Measurements from ENCODE around the gene MAP2K3.
"Not testable (repeated sequence)": the region's sequence is repeated elsewhere in the genome, so short reads cannot be mapped to it uniquely, and the experiment has no call there.

The MAP2K3 gene

GRCh38 chr17:21308931-21309381 lies 24.4 kb downstream of the MAP2K3 start:
- DNase-seq (ENCODE audit: insufficient read length, low spot score); FAIRE-seq: not testable (repeated sequence)

- DNase-seq (ENCODE audit: insufficient read length, low spot score); FAIRE-seq: not testable (repeated sequence)
Measured at GRCh38 chr17:21310061-21310765, 25.7 kb downstream of the MAP2K3 start.

DNA sequence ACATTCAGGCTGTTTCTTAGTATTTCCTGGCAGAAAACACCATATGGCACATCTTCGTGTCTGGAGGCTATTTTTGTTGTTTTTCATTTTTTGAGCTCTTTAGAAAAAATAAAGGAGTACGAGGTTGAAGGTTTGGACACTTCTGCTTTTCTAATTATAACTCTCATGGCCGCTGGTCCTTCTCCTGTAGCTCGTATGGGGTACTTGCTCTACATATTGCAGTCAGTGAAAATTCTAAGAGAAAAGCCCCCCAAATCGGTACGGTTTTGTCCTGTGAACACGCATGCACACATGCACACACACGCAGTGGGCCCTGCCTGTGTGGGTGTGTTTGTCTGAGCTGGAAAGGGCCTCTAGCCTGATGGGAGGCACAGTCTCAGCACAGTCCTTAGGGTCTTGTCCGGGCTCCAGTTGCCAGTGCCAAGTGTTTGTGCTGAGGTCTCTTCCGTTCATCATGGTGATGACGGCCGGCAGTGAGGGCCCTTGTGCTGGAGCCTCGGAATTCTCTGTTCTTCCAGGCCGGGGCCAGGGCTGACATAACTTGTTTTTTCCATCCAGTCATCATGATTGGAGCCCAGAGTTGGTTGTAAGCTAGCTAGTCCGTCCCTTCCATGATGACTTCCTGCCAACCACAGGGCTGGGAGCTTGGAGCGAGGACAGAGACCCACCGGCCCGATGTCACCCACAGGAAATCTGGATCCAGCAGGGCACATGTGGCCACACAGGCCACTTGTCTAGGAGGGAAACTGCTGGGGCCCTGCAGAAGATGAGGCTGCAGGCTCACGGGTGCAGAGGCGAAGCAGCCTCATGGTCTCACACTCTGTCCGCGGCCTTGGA lies 26.5 kb downstream of the MAP2K3 start:
- peak; percentile 48; the same call in 1 of the 2 replicates for TF ChIP-seq SPI1 (IDR thresholded peaks at IDR 0.05; ENCODE audit: low read depth, low read length)
- not testable (repeated sequence) for DNase-seq (ENCODE audit: insufficient read length, low spot score); FAIRE-seq

GRCh38 chr17:21313320-21313719 lies 28.8 kb downstream of the MAP2K3 start:
- FAIRE-seq = no peak
- TF ChIP-seq POLR2A (IDR thresholded peaks at IDR 0.05; ENCODE audit: low read depth, low read length) (no peak), PAX5 (IDR thresholded peaks at IDR 0.05; ENCODE audit: insufficient read depth, low read length, severe bottlenecking) (no peak), SPI1 (IDR thresholded peaks at IDR 0.05; ENCODE audit: low read depth, low read length) (no peak), TAF1 (IDR thresholded peaks at IDR 0.05; ENCODE audit: low read depth, low read length) (no peak), POU2F2 (IDR thresholded peaks at IDR 0.05; ENCODE audit: low read depth, low read length) (no peak), POLR2AphosphoS5 (IDR thresholded peaks at IDR 0.05; ENCODE audit: low read depth, low read length) (no peak)
- no peak for DNase-seq (ENCODE audit: insufficient read length, low spot score)

- FAIRE-seq; DNase-seq (ENCODE audit: insufficient read length, low spot score): not testable (repeated sequence)
Measured at GRCh38 chr17:21313761-21314160, 29.2 kb downstream of the MAP2K3 start.

- not testable (repeated sequence) for DNase-seq (ENCODE audit: insufficient read length, low spot score); FAIRE-seq
Measured at GRCh38 chr17:21314261-21314664, 29.8 kb downstream of the MAP2K3 start.

GRCh38 chr17:21314701-21315111 lies 30.2 kb downstream of the MAP2K3 start:
- not testable (repeated sequence) for FAIRE-seq; DNase-seq (ENCODE audit: insufficient read length, low spot score)

DNA sequence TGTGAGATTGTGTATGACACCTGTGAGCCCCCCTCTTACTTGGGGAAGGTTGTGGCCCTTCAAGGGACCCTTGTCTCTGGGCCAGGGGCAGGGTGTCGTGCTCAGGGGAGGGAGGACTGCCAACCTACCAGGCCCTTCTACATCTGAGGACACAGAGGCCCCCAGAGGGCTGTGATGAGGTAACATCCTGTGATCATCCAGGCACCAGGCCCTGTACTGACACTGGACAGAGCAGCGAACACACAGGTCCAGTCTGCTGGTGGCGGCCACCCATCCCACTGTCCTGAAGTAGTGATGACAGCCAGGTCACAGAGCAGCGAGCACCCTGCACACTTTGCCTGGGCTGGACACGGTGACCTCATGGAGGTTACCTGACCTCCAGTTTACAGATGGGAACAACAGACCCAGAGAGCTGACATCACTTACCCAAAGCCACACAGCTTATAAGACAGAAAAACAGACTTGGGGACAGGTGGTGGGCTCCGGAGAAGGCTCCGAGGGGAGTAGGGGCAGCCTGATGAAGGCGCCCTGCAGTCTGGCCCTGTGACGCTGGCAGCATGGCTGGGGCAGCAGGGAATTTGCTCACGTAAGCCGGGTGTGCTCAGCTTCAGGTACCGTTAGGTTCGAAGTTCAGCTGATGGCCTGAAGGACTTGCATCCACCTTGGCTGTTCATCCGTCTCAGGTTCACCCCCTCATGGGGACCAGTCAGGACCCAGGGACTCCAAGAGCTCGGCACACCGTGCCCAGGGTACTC lies 30.9 kb downstream of the MAP2K3 start:
- FAIRE-seq; DNase-seq (ENCODE audit: insufficient read length, low spot score): not testable (repeated sequence)

GRCh38 chr17:21316212-21316886 lies 31.8 kb downstream of the MAP2K3 start:
- not testable (repeated sequence) for FAIRE-seq; DNase-seq (ENCODE audit: insufficient read length, low spot score)

DNA sequence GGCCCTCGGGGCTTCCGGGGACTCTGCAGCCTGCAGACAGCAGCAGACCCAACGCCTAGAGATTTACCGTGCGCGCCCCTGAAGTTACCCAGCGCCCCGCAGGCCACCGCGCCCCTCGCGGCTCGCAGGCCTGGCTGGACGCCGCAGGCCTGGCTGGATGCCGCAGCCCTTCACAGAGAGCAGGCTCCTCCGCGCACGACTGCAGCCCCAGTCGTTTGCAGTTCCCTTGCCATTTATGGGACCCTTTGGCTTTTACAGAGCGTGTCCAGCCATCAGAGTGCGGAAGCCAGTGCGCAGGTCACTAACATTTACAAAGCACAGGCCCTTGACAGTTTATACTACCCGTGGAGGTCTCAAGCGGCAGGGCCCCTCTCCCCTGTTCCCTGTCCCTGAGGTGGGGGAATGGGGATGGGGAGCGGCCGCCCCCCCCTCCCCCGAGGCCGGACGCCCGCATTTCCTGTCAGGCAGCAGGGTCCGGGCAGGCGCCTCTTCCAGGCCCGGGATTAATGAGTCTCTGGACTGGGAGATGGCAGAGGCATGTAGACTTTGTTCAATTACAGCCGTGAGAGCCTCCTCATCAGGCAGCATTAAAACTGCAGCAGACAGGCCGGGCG lies 32.5 kb downstream of the MAP2K3 start:
- not testable (repeated sequence) for DNase-seq (ENCODE audit: insufficient read length, low spot score); FAIRE-seq

GRCh38 chr17:21317821-21318220 lies 33.3 kb downstream of the MAP2K3 start:
- not testable (repeated sequence) for DNase-seq (ENCODE audit: insufficient read length, low spot score); FAIRE-seq

- DNase-seq (ENCODE audit: insufficient read length, low spot score) (no peak), FAIRE-seq (no peak)
- TF ChIP-seq SPI1 (IDR thresholded peaks at IDR 0.05; ENCODE audit: low read depth, low read length) (no peak), POLR2AphosphoS5 (IDR thresholded peaks at IDR 0.05; ENCODE audit: low read depth, low read length) (no peak), TAF1 (IDR thresholded peaks at IDR 0.05; ENCODE audit: low read depth, low read length) (no peak), POU2F2 (IDR thresholded peaks at IDR 0.05; ENCODE audit: low read depth, low read length) (no peak), PAX5 (IDR thresholded peaks at IDR 0.05; ENCODE audit: insufficient read depth, low read length, severe bottlenecking) (no peak), POLR2A (IDR thresholded peaks at IDR 0.05; ENCODE audit: low read depth, low read length) (no peak)
Measured at GRCh38 chr17:21318439-21318838, 33.9 kb downstream of the MAP2K3 start.

- not testable (repeated sequence) for FAIRE-seq; DNase-seq (ENCODE audit: insufficient read length, low spot score)
Measured at GRCh38 chr17:21318856-21319255, 34.3 kb downstream of the MAP2K3 start.

DNA sequence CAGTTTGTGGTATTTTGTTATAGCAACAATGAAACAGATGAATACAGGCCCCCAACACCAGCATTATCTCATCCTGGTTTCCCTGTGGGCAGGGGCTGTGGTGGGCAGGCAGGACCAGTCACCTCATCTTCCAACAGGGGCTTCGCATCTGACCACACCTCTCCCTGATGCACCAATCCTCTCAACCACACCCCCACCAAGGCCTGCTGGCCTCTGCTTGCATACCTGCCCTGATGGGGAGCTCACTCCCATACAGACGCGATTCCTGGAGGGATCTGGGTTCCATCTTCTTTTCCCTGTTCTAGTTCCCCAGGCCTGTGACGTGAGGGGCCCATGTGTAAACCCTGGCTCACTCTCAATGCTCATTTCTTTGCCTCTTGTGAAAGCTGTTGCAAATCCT lies 34.7 kb downstream of the MAP2K3 start:
- DNase-seq (ENCODE audit: insufficient read length, low spot score) = not testable (repeated sequence)

GRCh38 chr17:21319686-21320375 lies 35.3 kb downstream of the MAP2K3 start:
- not testable (repeated sequence) for DNase-seq (ENCODE audit: insufficient read length, low spot score); FAIRE-seq

More for the DNA sequence above, 34.7 kb downstream of the MAP2K3 start:
- not testable (repeated sequence) for FAIRE-seq

GRCh38 chr17:21320430-21320829 lies 35.9 kb downstream of the MAP2K3 start:
- DNase-seq (ENCODE audit: insufficient read length, low spot score); FAIRE-seq: not testable (repeated sequence)

Measured in GM12891 (cell line).